Astrocyte of the spinal cord (primary cell): ENCODE results near the gene KRTAP10-3.
"Not testable (repeated sequence)": the region's sequence is repeated elsewhere in the genome, so short reads cannot be mapped to it uniquely, and the experiment has no call there.

Experiments used
- DNase-seq: peaks from one replicate; pipeline ENCODE4 v3.0.0; 2011; ENCODE audit warnings: low read depth, low spot score
- H3K4me3 ChIP-seq: 2 replicates; pipeline ENCODE4 v1.5.1; 2011; ENCODE audit warnings: low read depth, mild to moderate bottlenecking, low read length, moderate library complexity
- in situ Hi-C: cut with HindIII; loops from 2 replicates; pipeline ENCODE4 v1.10.0; 2017; ENCODE audit warnings: low sequenced_read_pairs
- TF ChIP-seq, protein P1 (sequence below): IDR thresholded peaks from 2 replicates; pipeline ENCODE4 v1.5.1; 2012; ENCODE audit warnings: low read depth, mild to moderate bottlenecking, low read length, inconsistent platforms

KRTAP10-3 gene

DNA sequence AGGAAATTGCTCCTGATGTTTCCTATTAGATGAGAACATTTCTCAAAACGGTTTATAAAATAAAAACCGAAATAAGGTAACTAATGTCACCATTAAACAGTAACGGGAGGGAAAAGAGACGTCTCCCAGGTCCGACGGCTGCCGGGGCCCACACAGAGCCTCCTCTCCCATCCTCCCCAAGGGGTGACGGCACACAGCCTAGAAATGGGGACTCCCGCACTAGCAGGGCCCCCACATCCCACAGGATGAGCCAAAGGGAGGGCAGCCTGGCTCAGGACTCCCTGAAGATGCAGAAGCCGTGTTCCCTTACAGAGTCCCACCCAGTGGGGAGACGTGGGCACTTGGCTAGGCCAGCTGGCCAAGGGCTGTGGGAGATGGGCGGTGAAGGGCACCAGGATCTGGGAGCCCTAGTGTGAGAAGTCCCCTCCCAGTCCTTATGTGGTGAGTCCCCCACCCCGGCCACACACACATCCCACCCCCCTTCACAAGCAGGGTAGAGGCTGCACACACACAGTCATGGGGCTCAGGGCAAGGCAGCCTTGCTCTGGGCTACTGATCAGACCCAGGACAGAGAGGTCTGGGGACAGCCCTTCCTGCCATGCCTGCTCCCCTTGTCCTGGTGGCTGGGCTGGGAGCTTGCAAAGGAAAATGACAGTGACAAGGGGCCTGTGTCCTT, 3.3 kb downstream of the KRTAP10-3 start:
- no peak for DNase-seq
- TF ChIP-seq, protein P1, sequence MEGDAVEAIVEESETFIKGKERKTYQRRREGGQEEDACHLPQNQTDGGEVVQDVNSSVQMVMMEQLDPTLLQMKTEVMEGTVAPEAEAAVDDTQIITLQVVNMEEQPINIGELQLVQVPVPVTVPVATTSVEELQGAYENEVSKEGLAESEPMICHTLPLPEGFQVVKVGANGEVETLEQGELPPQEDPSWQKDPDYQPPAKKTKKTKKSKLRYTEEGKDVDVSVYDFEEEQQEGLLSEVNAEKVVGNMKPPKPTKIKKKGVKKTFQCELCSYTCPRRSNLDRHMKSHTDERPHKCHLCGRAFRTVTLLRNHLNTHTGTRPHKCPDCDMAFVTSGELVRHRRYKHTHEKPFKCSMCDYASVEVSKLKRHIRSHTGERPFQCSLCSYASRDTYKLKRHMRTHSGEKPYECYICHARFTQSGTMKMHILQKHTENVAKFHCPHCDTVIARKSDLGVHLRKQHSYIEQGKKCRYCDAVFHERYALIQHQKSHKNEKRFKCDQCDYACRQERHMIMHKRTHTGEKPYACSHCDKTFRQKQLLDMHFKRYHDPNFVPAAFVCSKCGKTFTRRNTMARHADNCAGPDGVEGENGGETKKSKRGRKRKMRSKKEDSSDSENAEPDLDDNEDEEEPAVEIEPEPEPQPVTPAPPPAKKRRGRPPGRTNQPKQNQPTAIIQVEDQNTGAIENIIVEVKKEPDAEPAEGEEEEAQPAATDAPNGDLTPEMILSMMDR = no peak
- in situ Hi-C loops = no loop called here

GRCh38 chr21:44552681-44553080, 5.9 kb downstream of the KRTAP10-3 start:
- TF ChIP-seq, protein P1 = no peak
- in situ Hi-C loops = no loop called here
- no peak overlapping the region for H3K4me3 ChIP-seq
- no peak for DNase-seq

More for the DNA sequence above, 3.3 kb downstream of the KRTAP10-3 start:
- H3K4me3 ChIP-seq = no peak overlapping the region

- H3K4me3 ChIP-seq = no peak overlapping the region
Observed at GRCh38 chr21:44552136-44552535, 6.5 kb downstream of the KRTAP10-3 start.

GRCh38 chr21:44551340-44551961, 7.1 kb downstream of the KRTAP10-3 start, which contains the start of gene KRTAP10-2:
KRTAP10-2 (minus strand) TSS chr21:44551505; CDS start chr21:44551458, 47 bp downstream.
- no peak within 1 kb of the TSS for H3K4me3 ChIP-seq
- TF ChIP-seq, protein P1 = no peak
- no peak for DNase-seq
- in situ Hi-C loops = no loop called here

More at GRCh38 chr21:44552136-44552535, 6.5 kb downstream of the KRTAP10-3 start:
- TF ChIP-seq, protein P1 = no peak
- in situ Hi-C loops = no loop called here
- DNase-seq = no peak

DNA sequence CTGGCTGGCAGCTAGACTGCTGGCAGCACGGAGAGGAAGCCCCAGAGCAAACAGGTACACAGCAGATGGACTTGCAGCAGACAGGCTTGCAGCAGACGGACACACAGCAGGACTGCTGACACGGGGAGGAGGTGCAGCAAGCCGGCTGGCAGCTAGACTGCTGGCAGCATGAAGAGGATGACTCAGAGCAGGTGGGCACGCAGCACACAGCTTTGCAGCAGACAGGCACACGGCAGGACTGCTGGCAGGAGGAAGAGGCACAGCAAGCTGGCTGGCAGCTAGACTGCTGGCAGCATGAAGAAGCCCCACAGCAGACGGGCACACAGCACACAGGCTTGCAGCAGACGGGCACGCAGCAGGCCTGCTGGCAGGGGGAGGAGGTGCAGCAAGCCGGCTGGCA, 7.8 kb downstream of the KRTAP10-3 start:
- TF ChIP-seq, protein P1 = no peak
- no peak overlapping the region for H3K4me3 ChIP-seq
- in situ Hi-C loops = no loop called here
- no peak for DNase-seq

DNA sequence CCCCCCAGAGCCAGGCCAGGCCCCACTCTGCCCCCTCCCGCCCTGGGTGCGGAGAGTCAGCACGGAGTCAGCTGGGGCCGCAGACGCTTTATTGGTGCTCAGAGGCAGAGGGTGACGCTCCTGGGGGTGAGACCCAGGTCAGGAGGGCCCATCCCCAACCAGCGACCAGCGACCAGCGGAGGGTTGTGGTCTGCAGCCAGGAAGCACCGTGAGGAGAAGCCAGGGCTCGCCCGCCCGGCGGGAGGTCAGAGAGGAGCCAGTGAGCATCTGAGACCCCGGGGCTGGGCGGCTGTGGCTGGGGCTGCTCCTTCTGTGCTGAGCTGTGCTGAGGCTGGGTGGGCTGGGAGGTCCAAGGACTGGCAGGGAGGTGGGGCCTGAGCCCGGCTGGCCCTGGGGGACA, 8.3 kb downstream of the KRTAP10-3 start:
- H3K4me3 ChIP-seq, in situ Hi-C loops, DNase-seq: not testable (repeated sequence)

- in situ Hi-C loops = no loop called here
- no peak for DNase-seq
- H3K4me3 ChIP-seq = no peak overlapping the region
- TF ChIP-seq, protein P1 = no peak
Observed at GRCh38 chr21:44549525-44550211, 8.9 kb downstream of the KRTAP10-3 start.
